ENCODE data around the gene TOX2.

TOX2 gene

DNA sequence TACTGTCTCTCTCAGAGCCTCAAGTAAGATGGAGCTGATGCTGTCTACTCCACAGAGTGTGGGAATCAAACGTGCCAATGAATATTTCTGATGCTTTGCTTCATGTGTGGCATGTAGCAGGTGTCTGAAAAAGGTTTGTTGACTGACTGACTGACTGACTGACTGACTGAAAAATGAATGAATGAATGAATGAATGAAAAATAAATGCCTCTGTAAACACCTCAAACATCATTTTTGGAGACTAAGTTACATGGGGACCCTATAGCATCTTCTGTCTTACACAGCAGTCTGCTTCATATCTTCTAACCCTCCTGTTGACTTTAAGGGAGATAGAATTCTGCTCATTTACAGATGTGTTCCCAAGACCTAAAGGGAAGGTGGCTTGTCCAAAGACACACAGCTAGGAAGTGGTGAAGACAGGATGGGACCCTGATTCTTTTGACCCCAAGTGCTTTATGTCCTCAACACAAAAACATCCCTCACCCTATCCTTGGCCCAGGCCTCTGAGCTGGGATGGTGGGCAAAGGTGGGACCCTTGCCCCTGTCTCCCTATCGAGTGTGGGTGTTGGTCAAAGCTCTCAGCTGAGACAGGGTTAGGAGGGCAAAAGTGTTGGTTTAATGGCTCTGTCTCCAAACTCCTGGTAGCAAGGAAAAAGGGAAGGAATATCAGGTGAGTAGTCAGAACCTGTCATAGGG, 104.4 kb downstream of the TOX2 start:
- no peak for DNase-seq (ENCODE audit: low spot score)

DNA sequence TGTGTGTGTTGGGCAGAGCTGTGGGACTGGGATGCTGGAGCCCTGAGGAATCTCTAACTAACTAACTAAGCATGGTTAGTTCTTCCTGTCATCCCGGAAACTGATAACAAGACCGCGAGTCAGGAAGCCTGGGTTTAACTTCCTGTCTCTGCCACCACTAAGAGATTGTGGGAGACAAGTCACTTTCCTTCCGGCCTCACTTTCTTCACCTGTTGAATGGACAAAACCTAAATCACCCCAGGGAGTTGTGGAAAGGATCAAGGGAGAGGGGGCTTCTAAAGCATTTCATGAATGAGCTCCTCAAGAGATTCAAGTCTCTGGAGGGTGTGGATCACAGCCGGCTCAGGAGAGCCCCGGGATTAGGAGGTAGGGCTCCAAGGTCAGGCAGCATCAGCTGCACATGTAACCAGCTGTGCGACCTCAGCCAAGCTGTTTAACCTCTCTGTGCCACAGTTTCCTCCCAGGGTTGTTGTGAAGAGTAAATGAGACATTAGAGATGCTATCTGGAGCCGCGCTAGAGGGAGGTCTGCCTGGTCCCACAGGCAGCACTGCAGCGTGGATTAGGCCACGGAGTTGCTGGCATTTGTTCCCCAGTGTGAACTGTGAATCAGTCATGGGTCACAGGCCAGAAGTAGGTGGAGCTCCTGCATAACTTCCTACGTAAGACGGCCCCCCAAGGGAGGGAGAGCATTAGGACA, 105.1 kb downstream of the TOX2 start:
- DNase-seq (ENCODE audit: low spot score) = no peak

- DNase-seq (ENCODE audit: low spot score) = no peak
Measured at GRCh38 chr20:44020406-44021148, 105.9 kb downstream of the TOX2 start.

DNA sequence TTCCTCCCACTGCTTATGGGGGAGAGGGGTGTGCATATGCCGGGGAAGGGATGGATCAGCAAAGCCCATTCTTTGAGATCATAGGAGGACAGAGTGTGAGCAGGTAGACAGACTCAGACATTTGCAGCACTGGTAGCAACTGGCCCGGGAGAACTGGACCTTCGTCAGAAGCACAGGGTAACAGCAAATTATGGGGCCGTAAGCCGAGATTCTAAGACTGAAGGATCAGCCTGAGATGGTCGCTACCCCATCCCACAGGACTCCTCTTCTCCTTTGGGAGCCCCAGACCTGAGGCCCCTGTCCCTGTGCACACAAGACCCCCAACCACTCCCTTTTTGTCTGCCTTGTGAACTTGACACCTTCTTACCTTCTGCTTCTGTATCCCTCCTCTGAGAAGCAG, 106.5 kb downstream of the TOX2 start:
- no peak for DNase-seq (ENCODE audit: low spot score)

GRCh38 chr20:44021900-44022299, 107.2 kb downstream of the TOX2 start:
- no peak for DNase-seq (ENCODE audit: low spot score)

- DNase-seq (ENCODE audit: low spot score) = no peak
Measured at GRCh38 chr20:44022464-44022863, 107.8 kb downstream of the TOX2 start.

GRCh38 chr20:44023515-44024371, 109.1 kb downstream of the TOX2 start:
- no peak for DNase-seq (ENCODE audit: low spot score)

- no peak for DNase-seq (ENCODE audit: low spot score)
Measured at GRCh38 chr20:44024820-44025580, 110.3 kb downstream of the TOX2 start.

GRCh38 chr20:44025756-44026155, 111.1 kb downstream of the TOX2 start:
- DNase-seq (ENCODE audit: low spot score) = no peak

- DNase-seq (ENCODE audit: low spot score) = no peak
Measured at GRCh38 chr20:44026647-44027342, 112.1 kb downstream of the TOX2 start.

GRCh38 chr20:44027343-44028002, 112.8 kb downstream of the TOX2 start:
- no peak for DNase-seq (ENCODE audit: low spot score)

GRCh38 chr20:44028003-44028730, 113.5 kb downstream of the TOX2 start:
- no peak for DNase-seq (ENCODE audit: low spot score)

GRCh38 chr20:44028868-44029847, 114.5 kb downstream of the TOX2 start:
- no peak for DNase-seq (ENCODE audit: low spot score)

- no peak for DNase-seq (ENCODE audit: low spot score)
Measured at GRCh38 chr20:44029848-44030230, 115.2 kb downstream of the TOX2 start.

DNA sequence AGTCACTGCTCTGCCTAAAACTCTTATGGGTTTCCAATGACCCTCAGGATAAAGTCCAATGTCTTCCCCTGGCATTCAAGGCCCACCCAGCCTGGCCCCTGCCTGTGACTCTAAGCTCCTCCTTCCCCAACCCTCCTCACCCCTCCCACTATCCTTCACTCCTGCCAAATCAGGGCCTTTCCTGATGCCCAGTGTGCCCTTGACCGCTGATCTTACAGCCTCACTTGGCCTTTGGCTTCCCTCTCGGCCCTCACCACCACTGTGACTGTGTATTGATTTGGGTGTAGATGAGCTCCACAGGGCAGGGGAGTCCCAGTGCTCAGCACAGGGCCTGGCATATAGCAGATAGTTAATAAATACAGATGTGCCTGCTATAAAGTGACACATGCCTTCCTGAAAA, 115.7 kb downstream of the TOX2 start:
- DNase-seq (ENCODE audit: low spot score) = no peak

- no peak for DNase-seq (ENCODE audit: low spot score)
Measured at GRCh38 chr20:44031001-44031574, 116.4 kb downstream of the TOX2 start.

- DNase-seq (ENCODE audit: low spot score) = no peak
Measured at GRCh38 chr20:44031781-44032582, 117.3 kb downstream of the TOX2 start.
